GM20431 (cell line): Measurements from ENCODE around the gene PTPN22.

Experiments used
- in situ Hi-C: fragments of 300-500 bp; cut with MseI, MboI; formaldehyde crosslinking; loops from one replicate; pipeline ENCODE4 v1.15.0; 2020; ENCODE audit warnings: low sequenced_read_pairs; ENCODE audit not compliant: unreplicated experiment

PTPN22 gene

DNA sequence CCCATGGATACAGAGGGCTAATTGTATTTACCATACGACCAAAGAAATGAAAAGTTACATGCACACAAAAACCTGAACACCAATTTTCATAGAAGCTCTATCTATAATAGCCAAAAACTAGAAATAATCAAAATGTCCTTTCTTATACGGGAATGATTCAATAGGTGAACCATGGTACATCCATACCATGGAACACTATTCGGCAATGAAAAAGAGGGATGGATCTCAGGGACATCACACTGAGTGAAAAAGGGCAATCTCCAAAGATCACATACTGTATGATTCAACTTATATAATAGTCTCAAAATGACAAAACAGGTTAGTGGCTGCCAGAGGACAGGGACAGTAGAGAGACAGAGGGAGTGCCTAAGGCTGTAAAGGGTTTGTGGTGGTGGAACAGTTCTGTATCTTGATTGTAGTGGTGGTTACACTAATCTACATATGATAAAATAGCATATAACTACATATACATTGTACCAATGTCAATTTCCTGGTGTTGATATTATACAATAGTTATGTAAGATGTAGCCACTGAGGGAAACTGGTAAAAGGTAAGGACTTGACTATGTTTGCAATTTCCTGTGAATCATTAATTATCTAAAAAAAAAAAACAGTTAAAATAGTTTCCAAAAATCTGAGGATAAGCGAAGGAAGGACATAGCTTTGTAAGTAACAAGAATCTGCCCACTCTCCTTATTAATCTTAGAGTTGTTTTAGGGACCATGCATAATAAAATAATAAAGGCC lies 62.9 kb downstream of the PTPN22 start:
- in situ Hi-C loops = no loop called here

- in situ Hi-C loops = no loop called here
Measured at GRCh38 chr1:113805639-113806038, 65.9 kb downstream of the PTPN22 start.

DNA sequence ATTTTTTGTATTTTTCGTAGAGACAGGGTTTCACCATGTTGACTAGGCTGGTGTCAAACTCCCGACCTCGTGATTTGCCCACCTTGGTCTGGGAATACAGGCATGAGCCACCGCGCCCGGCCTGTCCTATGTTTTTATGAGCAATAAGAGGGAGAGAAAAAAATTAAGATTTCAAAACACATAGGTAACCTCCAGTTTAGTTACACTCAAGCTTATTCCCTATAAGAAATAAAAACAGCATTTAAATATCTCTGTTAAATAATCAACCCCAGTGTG lies 66.3 kb downstream of the PTPN22 start:
- in situ Hi-C loops = no loop called here

GRCh38 chr1:113804421-113805255 lies 66.9 kb downstream of the PTPN22 start:
- in situ Hi-C loops = no loop called here

- in situ Hi-C loops = no loop called here
Measured at GRCh38 chr1:113802367-113803007, 69.0 kb downstream of the PTPN22 start.

DNA sequence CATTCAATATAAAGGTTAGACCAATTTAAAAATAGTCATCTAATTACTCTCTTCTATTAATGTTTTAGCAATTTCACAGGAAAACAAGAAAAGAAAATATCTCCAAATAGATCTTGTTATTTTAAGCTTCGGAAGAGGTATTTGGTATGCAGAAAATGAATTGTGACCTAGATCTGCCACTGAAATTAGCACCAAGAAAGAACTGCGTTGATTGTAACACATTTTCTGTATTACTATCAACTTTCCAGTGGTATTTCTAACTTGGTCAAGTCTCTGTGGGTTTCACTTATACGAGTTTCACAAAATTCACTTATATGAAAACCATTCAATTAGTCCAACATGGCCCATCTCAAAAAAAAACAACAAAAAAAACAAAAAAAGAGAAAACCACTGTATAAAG lies 71.0 kb downstream of the PTPN22 start:
- in situ Hi-C loops = no loop called here

GRCh38 chr1:113797472-113797871 lies 74.0 kb downstream of the PTPN22 start:
- in situ Hi-C loops = no loop called here

DNA sequence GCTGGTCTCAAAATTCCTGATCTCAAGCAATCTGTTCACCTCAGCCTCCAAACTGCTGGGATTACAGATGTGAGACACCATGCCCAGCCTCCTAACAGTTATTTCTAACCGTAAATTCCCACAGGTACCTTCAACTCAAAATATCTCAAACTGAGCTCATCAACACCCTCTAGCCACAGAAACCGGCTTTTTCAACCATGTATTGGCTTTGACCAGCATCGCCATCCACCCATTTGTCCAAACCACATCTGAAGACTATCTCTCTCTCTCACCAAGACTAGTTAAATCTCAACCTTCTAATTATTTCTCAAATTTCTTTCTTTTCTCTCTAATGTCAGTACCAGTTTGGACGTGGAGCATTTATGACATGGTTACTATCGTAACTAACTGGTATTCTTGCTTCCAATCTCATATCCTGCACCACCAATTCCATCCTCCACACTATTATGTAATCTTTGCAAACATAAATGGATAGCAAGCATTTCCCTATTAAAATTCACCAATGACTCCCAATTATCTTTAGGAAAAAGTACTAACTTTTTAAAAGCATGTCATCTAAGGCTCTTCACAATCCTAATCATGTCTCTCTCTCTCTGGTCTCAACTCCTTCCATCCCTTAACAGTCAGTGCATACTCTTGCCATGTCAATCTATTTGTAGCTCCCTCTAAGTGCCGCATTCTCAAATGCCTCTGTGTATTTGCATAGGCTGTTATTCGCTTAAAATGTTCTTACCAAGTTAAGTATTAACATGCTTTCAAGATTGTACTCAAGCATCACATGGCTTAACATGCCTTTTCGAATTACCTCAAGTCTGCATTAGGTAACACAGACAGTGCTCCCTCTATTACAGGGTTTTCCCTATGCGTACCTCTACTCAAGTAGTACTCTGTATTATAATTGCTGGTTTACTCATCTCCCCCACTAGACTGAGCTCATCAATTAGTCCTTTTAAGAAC lies 77.4 kb downstream of the PTPN22 start:
- in situ Hi-C loops = no loop called here

DNA sequence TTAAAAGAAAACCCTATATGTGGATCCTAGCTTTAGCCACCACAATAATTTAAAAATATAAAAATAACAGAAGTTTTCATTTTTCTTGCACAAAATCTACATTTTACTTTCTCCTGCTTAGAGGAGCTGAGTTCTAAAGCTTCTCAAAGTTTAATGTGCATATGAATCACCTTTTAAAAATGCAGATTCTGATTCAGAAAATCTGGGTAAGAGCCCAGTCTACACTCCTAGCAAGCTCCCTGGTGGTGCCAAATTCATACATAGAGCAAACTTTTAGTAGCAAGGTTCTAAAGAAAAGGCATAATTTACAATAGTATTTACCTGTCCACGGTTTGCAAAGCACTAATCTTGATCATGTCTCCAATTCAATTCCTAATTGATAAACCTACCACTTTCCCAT lies 78.5 kb downstream of the PTPN22 start:
- in situ Hi-C loops = no loop called here

DNA sequence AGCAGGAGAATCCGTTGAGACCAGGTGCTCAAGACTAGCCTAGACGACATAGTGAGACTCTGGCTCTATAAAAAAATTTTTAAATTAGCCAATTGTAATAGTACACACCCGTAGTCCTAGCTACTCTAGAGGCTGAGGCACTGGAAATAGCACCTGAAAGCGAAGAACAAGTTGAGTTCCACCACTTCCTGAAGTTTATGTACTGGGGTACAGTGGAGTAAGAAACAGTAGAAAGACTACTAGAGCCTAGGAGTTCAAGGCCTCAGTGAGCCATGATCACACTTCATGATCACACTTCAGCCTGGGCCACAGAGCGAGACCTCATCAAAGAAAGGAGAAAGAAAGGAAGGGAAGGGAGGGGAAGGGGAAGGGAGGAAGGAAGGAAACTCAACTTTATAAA lies 79.0 kb downstream of the PTPN22 start:
- in situ Hi-C loops = no loop called here

- in situ Hi-C loops = no loop called here
Measured at GRCh38 chr1:113788802-113789201, 82.7 kb downstream of the PTPN22 start.

DNA sequence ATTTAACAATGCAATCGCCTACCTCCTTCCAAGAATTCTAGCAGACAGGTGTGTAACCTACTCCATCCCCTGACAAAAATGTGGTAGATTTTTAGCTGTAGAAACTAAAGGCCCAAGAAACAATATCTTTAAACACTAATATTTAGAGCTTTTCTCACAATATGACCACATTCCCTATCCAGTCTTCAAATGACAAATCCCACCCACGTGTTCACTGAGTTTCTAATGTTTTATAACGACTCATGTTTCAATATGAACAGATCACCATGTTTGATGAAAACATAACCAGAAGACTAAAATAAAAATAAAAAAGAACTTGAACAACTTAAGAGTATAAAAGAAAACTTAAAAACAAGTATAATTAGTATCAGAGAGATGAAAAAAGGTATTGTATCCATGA lies 83.8 kb downstream of the PTPN22 start:
- in situ Hi-C loops = no loop called here

GRCh38 chr1:113786069-113786468 lies 85.4 kb downstream of the PTPN22 start:
- in situ Hi-C loops = no loop called here

GRCh38 chr1:113784104-113784779 lies 87.3 kb downstream of the PTPN22 start:
- in situ Hi-C loops = no loop called here

- in situ Hi-C loops = no loop called here
Measured at GRCh38 chr1:113783254-113784103, 88.0 kb downstream of the PTPN22 start.

DNA sequence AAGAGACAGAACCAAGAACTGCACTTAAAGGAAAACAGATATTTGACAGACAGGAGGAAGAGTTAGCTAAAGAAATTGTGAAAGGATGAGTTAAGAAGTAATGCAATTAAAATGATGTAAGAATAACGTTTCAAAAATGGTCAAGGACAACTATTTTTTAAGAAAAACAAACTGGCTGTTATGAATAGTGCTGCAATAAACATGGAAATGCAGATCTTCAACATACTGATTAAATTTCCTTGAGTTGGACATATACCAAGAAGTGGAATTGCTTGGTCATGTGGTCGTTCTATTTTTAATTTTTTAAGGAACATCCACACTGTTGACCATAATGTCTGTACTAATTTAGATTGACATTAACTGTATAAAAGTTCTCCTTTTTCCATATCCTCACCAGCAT lies 89.1 kb downstream of the PTPN22 start:
- in situ Hi-C loops = no loop called here

GRCh38 chr1:113780374-113781146 lies 91.0 kb downstream of the PTPN22 start:
- in situ Hi-C loops = no loop called here

- in situ Hi-C loops = no loop called here
Measured at GRCh38 chr1:113779542-113779941, 92.0 kb downstream of the PTPN22 start.
